ENCODE measurements around the gene NACC2.
A peak's percentile ranks its signal among the peaks of the same experiment; 100 is the strongest.

Gene NACC2

GRCh38 chr9:135992486-135993408, 102.3 kb downstream of the NACC2 start:
- DNase-seq (ENCODE audit: low read depth) = peak; percentile 19

DNA sequence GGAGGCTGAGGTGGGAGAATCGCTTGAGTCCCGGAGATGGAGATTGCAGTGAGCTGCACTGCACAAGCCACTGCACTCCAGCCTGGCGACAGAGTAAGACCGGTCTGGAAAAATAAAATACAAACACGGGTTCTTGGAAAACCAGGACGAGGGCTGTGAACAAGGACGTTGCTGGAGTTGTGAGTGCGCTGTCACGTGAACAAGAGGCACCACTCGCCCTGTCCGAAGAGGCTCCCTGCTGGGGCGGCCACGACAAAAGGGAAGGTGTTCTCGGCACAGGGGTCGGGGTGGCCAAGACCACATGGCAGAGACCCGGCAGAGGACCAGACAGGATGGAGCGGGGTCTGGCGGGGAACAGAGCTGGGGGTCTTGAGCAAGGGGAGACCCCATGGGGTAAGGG, 103.3 kb downstream of the NACC2 start:
- DNase-seq (ENCODE audit: low read depth) = no peak

DNA sequence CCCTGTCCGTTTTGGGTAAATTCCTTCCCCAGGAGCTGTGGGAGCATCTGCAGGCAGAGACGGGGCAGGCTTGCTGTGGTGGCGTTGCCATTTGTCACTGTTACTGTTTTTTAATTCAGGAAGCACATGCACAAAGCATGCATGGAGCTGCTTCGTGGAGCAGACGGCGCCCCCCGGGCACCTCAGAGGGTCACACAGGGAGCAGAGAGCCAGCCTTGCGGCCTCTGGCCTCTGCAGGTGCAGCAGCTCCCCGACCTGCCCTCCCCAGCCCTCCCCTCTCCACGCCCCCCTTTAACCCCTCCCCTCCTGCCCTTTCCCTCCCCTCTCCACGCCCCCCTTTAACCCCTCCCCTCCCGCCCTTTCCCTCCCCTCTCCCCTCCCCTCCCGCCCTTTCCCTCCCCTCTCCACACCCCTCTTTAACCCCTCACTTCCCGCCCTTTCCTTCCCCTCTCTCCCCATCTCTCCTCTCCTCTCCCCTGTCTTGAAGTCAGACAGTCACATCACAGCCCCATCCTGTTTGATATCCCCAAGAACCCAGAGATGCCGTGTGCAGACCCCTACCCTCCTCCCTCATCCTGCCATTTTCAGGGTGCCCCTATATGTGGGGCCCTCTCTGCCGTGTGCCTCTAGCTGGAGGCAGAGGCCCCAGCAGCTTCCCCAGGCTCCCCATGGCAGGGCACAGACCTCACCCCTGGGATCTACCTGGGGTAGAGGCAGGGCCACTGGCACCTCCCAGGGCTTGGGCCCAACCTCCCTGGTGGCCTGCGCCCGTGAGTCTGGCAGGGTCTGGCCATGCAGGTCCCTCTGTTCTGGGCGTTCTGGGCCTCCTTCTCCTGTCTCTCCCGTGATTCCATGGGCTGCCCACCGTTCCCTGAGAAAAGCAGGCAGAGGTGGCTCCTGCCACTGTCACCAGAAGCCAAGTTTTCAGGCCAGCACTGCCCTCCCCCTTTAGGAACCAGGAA, 104.3 kb downstream of the NACC2 start:
- DNase-seq (ENCODE audit: low read depth) = peak; percentile 8

DNA sequence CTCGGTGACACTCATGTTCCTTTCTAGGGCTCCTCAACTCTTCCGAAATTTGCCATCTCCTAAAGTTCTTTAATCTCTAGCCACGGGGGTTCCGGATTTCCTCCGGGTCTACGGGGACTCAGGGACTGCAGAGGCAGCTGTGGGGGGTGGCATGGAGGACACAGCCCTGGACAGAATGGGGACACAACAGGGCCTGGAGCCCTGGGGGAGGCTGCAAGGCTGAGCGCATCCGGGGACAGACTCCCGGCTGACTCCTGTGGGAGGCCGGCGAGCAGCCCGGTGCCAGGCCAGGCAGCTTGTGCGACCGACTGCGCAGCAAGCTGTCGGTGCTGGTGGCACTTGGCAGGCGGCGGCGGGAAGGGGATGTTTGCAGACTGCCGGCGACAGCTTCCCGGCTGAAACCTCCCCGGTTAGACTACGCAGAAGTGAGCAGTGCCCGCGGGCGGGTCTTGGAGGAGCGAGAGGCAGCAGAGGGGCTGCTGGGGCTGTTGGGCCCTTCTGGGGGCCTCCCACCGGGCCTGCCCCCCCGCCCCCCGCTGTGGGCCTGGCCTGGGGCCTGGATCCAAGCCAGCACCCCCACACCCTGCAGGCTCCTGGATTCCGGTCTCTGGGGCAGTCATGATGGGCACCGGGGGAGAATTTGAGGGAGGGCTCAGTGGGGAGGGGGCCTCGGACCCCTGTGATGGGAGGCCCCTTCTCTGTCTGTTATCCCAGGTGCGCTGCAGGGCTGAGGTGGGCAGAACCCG, 105.2 kb downstream of the NACC2 start:
- DNase-seq (ENCODE audit: low read depth) = no peak

DNA sequence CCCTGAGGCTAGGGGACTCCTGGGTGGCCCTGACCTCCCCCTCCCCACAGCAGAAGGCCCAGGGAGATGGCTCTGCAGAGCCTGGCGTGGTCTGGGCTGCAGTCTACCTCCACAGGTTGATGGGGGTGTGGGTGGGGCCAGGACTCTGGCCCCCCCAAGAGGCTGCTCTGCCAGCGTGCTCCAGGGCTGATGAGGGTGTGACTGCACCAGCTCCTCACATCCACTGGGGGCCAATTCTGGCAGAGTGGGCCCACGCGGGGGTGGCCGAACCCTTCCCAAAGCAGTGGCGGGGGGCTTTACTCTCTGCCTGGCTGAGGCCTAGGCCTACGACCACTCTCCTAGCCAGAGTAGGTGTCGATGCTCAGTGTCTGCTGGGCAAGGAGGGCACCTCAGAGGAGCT, 105.9 kb downstream of the NACC2 start:
- no peak for DNase-seq (ENCODE audit: low read depth)

- DNase-seq (ENCODE audit: low read depth) = no peak
Measured at GRCh38 chr9:135988493-135988892, 106.6 kb downstream of the NACC2 start.

DNA sequence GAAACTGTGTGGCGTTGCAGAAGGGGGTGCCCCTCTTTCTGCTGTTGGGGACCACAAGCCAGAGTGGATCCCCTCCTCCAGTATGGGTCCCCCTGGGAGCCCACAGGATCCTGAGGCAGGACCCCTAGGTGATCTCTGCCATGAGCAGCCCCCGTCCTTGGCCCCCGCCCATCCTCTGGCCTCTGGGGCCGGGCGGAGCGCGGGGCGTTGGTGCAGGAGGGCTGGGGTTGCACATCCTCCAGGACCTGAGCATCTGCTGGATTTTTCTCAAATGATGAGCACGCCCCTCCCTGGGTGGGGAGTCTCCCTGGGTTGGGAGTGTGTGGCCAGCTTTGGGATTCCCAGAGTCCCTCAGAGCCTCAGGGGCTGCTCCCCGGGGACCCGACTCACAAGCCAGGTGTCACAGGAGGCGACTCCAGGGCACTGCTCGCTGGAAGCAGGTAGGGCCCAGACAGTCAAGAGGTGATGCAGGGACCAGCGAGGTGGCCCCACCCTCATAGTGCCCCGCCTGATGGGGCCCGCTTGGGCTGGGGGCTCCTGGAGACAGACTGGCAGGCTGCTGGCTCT, 107.2 kb downstream of the NACC2 start:
- DNase-seq (ENCODE audit: low read depth) = no peak

GRCh38 chr9:135986605-135987004, 108.5 kb downstream of the NACC2 start:
- DNase-seq (ENCODE audit: low read depth) = no peak

DNA sequence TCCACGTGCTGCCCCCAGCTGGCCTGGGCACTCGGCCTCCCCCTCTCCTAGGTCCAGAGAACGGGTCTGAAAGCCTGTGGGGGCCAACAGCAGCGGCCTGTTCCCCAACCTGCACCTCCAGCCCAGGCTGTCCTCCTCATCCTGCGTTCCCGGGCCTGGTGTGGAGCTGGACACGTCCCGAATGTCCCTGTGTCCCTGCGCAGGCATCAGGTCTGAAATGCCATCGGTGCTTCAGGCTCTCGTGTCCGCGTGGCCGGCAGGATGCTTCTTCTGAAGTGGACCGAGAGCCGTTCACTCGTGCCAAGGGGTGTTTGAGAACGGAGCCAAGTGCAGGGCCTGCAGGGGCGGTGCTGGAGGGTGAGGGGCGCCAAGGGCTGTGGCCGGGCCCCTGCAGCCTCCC, 109.2 kb downstream of the NACC2 start:
- DNase-seq (ENCODE audit: low read depth) = no peak

- no peak for DNase-seq (ENCODE audit: low read depth)
Measured at GRCh38 chr9:135985459-135985774, 109.7 kb downstream of the NACC2 start.

DNA sequence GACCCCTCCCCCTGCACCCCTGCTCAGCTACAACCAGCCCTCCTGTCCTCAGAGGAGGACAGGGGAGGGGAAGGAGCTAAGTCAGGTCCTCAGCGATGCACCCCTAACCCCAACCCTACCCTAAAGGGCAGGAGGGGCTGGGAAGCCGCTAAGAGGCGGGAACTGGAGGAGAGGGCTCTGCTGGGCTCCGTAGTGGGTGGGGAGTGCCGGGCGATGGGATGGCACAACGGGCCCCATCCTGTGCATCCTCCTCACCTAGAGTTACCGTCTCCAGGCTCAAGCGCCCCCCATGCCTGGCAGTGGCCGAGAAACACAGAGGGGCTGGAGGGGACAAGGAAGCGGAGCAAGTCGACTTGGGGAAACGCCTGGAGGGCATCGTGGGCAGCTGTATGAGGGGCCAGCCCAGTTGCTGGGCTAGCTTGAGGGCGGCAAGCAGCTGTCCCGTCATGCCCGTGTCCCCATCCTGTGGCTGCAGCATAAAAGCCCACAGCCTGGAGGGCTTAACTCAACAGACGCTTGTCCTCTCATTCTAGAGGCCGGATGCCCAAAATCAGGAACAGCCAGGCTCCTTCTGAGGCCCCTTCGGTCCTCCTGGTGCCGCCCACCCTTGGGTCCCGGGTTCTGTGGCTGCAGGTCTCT, 110.9 kb downstream of the NACC2 start:
- no peak for DNase-seq (ENCODE audit: low read depth)

DNA sequence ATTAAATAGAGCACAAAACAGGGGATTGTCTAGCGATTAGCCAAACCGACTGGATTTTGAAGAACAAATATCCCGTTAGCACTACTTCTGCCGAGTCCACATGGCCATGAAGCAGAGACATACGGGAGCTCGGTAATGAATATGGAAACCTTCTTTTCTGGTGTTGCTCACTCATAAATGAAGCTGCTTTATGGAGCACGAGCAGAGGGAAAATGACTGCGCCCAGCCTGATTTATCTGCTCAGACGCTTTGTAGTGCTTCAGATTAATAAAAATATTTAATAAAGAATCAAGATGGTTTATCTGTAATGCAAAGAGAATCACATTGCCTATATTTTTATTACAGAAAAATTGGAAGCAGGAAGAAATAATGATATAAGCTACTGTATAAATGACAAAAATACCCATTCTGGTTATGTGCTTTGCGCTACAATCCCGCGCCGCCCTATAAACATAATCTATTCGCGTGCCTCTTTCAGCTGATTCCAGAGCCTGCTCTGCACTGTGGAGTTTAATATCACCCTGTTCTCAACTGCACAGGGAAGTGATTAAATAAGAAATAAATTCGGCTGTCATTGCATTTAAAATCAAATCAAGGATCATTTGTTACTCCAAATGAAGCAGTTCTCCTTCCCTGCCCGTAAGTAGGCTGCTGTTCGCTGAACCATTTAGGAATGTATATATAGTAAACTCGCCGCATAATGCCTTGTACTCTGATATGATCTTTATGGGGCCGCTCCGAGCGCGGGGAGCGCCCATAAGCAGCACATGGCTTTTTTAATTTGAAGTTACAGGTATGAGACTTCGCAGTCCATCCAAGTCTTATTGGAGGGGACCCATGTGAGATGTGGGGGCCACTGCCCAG, 111.6 kb downstream of the NACC2 start:
- no peak for DNase-seq (ENCODE audit: low read depth)

GRCh38 chr9:135982499-135983207, 112.4 kb downstream of the NACC2 start:
- DNase-seq (ENCODE audit: low read depth) = no peak

DNA sequence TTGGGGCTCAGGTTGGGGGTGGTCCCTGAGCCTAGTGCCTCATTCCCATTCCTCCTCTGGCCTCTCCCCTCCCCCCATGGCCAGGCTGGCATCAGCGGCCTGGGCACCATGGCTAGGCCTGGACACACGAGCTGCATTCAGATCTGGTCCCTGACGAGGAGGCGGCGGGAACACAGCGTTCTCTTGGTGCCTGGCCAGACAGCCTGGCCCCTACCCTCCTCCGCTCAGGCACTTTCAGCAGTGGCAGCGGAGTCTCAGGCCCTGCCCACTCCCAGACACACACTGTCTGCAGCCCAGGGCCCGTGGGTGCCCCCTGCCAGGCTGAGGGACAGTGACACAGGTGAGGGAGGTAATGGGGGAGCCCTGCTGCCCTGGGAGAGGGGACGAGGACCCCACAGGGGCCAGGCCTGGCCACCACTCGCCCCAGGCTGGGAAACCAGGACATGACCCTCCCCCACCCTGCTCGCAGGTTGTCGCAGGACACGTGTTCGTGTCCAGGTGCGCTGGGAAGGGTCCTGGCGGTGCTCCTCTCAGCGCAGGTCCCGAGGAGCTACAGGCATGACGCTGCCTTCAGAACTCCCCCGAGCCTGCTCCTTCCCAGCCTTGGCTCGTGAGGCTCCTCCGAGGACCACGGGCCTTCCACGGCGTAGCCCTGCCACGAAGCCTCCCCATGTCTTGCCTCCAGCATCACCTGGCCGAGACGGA, 114.0 kb downstream of the NACC2 start:
- no peak for DNase-seq (ENCODE audit: low read depth)

- DNase-seq (ENCODE audit: low read depth) = no peak
Measured at GRCh38 chr9:135979547-135980166, 115.4 kb downstream of the NACC2 start.

DNA sequence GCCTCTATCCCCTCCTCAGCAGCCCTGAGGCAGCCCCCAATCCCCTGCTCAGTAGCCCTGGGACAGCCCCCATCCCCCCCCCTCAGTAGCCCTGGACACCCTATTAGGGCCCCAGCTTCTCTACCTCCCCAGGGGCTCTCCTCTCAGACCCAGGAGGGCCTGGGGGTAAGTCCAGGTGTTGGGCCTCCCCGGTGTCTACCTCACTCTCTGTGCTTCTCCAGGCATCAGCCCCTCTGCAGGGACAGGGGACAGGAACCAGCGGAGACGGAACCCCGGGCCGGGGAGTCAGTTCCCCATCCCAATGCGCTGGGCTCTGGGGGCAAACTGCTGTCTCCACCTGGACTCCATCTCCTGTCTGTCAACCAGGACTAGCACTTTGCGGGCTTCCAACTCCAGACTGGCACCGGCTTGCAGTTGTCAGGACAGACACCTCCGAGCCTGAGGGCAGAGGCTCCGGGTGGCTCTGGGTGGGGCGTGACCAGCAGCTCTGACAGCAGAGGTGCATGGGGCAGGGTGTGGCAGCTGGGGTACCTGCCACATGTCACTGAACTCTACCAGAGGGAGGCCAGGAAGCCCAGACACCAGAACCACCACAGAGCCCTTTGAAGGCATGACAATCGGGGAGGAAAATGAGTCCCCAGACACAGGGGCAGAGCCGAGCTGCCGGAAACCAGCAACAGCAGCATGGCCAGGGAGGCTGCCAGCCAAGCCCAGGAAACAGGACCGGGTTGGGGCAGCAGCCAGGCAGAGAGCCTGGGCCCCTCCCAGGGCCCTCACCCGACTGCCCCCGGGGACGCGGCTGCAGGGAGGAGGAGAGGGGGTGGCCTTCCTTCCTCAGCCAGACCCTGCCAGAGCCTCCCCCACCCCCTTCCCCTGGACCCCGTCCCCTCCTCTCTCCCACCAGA, 116.2 kb downstream of the NACC2 start:
- DNase-seq (ENCODE audit: low read depth) = peak; percentile 10

GRCh38 chr9:135976944-135977343, 118.1 kb downstream of the NACC2 start:
- no peak for DNase-seq (ENCODE audit: low read depth)

- no peak for DNase-seq (ENCODE audit: low read depth)
Measured at GRCh38 chr9:135976531-135976930, 118.6 kb downstream of the NACC2 start.
